IPS-18c (cell line): ENCODE results near the gene NSF.
"Not testable (repeated sequence)": the region's sequence is repeated elsewhere in the genome, so short reads cannot be mapped to it uniquely, and the experiment has no call there.

ENCODE experiments used
- H3K4me3 ChIP-seq: 2 replicates; pipeline ENCODE4 v1.7.0; 2013; ENCODE audit warnings: low read depth, mild to moderate bottlenecking, low read length, moderate library complexity; ENCODE audit not compliant: insufficient read depth
- H3K9me3 ChIP-seq: one replicate; pipeline ENCODE4 v1.6.1; 2013; ENCODE audit warnings: mild to moderate bottlenecking, low read length, moderate library complexity; ENCODE audit not compliant: control insufficient read depth, insufficient read depth

The NSF gene

DNA sequence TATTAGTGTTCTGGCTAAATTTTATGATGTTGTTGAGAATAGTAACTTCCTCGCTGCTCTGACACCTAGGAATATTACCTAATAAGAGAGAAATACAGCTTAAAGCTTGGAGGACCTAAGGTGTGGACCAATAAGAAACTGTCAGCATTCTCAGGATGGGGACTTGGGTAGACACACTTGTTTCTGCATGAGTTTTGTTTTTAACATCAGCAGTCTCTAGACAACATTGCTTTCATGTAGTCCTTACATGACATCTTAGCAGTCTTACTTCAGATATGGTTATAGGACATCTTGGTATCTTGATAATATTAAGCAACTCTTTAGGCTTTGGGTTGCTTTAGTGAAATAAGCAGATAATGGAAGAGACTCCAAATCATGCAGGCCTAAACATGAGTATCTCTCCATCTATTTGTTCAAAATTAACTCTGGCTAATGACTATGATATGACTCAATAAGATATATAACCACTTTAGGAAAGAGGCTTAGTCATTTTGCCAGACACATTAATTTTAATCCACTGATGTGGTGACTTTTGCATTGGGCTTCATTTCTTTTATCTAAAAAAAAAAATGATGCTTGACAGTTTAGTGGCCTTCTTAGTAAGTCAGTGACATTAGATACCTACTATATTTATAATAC, 143.5 kb downstream of the NSF start:
- Histone ChIP-seq H3K4me3 (no peak overlapping the region), H3K9me3 (no peaks in the 10 kb centered on the region)

DNA sequence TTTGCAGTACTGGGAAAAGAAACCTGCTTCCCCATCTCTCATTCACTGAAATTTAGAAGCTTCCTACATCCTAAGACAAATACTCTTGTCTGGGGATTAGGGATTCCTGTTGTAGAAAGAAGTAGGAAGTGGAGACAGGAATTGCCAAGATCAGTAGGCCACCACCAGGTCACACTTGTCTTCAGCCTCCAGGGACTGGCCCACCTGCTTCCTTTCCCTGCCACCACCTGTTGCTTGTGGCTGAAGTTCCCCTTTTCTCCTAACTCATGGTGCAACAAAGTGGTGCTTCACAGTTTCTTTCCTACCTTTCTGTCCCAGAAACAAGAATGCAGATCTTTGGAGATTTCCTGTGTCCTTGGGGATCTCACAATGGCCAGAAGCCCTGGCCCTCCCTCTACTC, 145.6 kb downstream of the NSF start:
- Histone ChIP-seq H3K9me3 (no peaks in the 10 kb centered on the region), H3K4me3 (no peak overlapping the region)

GRCh38 chr17:46737326-46737725, 146.9 kb downstream of the NSF start:
- Histone ChIP-seq H3K9me3 (no peaks in the 10 kb centered on the region), H3K4me3 (no peak overlapping the region)

GRCh38 chr17:46738544-46738943, 148.1 kb downstream of the NSF start:
- no peaks in the 10 kb centered on the region for H3K9me3 ChIP-seq
- no peak overlapping the region for H3K4me3 ChIP-seq

GRCh38 chr17:46739982-46740381, 149.5 kb downstream of the NSF start:
- no peaks in the 10 kb centered on the region for H3K9me3 ChIP-seq
- no peak overlapping the region for H3K4me3 ChIP-seq

DNA sequence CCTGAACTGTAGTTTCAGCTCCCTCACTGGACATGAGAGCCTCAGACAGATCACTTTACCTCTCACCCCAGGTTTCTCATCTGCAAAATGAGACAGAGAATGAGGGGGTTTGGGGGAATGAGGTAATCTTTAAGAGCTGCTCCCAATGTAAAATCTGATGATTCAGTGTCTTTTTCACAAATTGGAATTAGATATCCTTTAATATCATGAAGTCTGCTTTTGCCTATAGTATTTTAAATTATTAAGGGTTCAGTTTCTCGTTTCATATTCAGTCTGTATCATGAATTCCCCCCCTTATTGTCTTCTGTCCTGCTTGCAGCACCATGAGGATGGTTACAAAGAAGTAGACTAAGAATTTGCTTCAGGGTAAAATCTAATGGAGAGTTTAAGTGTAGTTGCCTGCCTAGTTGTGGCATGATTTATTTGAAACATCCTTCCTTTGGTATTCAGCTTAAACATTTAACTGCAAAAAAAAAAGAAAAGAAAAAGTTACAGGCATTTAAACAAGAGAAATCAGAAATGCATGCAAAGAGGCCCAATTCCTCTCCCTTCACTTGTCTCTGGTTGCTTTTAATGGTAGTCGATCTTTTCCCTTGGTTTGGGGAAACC, 150.8 kb downstream of the NSF start:
- Histone ChIP-seq H3K4me3 (no peak overlapping the region), H3K9me3 (no peaks in the 10 kb centered on the region)

- Histone ChIP-seq H3K4me3 (no peak overlapping the region), H3K9me3 (no peaks in the 10 kb centered on the region)
Observed at GRCh38 chr17:46742565-46743270, 152.2 kb downstream of the NSF start.

DNA sequence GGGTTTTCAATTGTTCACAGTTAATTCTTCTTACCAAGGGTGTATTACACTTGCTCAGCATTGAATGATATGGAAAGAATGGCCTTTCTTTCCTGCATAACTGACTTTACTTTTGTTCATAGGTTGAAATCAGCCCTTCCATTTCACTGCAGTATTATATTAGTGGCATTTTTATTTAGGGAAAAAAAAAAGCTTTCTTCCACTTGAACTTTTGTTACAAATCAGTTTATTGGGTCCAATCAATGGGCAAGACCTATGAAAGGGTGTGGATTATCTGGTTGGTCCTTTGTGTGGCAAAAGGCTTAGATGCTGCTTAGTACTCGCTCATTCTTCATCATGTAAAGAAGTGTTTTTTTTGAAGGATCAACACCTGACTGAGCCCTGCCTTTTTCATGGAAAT, 154.0 kb downstream of the NSF start:
- H3K9me3 ChIP-seq: no peaks in the 10 kb centered on the region
- H3K4me3 ChIP-seq: no peak overlapping the region

DNA sequence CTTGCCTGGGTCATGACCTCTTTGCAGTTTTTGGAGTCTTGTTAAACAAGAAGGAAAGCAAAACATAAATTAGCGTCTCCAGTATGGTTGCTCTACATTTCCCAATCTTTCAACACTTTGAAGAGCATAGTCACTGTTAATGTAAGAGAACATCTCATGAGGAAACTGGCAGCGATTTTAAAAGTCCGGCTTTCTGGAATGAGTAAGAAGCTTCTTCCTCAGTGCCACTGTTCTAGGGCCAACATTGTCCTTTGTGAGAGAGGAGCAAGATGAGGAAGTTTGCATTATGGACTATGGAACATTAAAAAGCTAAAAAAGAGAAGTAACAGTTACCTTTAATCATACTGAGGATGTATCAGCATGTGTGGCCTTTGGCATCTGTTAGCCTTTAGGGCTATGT, 154.9 kb downstream of the NSF start:
- Histone ChIP-seq H3K4me3 (no peak overlapping the region; the same call in 1 of the 2 replicates), H3K9me3 (no peaks in the 10 kb centered on the region)

GRCh38 chr17:46751425-46751824, 161.0 kb downstream of the NSF start:
- Histone ChIP-seq H3K9me3 (no peaks in the 10 kb centered on the region), H3K4me3 (no peak overlapping the region)

DNA sequence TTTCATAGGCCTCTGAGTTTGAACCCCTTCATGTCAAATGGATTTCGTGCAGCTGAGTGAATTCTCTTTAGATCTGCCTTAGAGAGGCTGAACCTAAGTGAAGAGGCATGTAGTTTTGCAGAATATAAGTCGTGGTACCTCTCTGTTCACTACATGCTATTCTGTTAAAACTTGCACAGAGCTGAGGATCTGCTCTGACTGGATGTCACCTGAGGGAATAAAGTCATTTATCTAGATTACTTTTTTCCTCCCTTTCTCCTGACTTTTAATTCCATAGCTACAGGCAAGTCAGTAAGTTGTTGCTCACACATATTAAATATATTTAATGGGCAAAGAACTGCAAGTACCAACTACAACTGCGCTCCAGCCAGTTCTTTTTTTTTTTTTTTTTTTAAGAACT, 163.3 kb downstream of the NSF start:
- Histone ChIP-seq H3K4me3 (no peak overlapping the region), H3K9me3 (no peaks in the 10 kb centered on the region)

GRCh38 chr17:46756081-46756735, 165.7 kb downstream of the NSF start:
- Histone ChIP-seq H3K4me3 (no peak overlapping the region), H3K9me3 (no peaks in the 10 kb centered on the region)

DNA sequence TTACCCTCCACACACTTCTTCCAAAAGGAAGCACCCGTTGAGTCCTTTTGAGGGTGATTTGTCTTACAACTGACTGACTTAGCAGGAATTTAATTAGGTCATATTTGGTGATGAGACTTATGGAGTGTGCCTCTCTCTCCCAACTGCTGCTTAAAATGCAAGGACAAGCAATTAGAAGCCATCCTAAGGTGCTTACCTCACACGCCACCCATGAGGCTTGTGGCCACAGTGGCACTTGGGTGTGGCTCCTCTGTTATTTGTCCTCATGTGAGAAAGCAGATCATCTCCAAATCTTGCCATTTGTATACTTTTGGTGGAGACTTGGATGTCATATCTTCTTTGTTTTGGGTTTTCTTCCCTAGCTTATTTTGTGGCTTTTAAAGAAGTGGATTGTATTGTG, 166.4 kb downstream of the NSF start:
- H3K4me3 ChIP-seq: no peak overlapping the region
- no peaks in the 10 kb centered on the region for H3K9me3 ChIP-seq

DNA sequence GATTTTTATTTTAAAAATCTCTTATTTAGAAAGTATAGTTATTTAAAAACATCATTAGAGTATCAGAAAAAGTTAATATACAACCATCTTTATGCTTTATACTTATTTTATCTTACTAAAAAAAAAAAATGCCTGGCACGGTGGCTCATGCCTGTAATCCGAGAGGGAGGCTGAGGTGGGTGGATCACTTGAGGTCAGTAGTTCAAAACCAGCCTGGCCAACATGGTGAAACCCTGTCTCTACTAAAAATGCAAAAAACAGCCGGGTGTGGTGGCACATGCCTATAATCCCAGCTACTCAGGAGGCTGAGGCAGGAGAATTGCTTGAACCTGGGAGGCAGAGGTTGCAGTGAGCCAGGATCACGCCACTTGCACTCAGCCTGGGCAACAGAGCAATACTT, 167.1 kb downstream of the NSF start:
- H3K9me3 ChIP-seq: not testable (repeated sequence)

GRCh38 chr17:46758614-46759013, 168.1 kb downstream of the NSF start:
- Histone ChIP-seq H3K9me3 (no peaks in the 10 kb centered on the region), H3K4me3 (no peak overlapping the region)

More for the DNA sequence above, 167.1 kb downstream of the NSF start:
- not testable (repeated sequence) for H3K4me3 ChIP-seq

DNA sequence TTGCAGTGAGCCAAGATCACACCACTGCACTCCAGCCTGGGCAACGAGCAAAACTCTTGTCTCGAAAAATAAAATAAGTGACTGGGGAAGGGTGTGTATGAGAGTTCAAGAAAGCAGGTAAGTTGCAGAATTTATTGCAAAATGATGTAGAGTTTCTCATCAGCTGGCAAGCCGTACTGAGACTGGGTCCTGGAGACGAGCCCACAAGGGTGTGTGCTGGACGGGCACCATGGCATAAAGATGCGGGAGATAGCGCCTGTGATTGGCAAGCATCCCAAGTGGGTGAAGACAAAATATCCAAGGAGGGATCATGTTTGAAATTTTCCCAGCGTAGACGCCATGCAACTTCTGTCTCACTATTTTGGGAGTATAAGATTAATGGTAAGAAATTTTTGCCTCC, 168.7 kb downstream of the NSF start:
- Histone ChIP-seq H3K9me3 (no peaks in the 10 kb centered on the region), H3K4me3 (no peak overlapping the region)

- H3K9me3 ChIP-seq: no peaks in the 10 kb centered on the region
Observed at GRCh38 chr17:46763416-46763815, 172.9 kb downstream of the NSF start.

More at GRCh38 chr17:46763416-46763815, 172.9 kb downstream of the NSF start:
- no peak overlapping the region for H3K4me3 ChIP-seq
